Keratinocyte (primary cell): ENCODE data around the gene RNASE12.

Source experiments
- CTCF ChIP-seq, 3 experiments: IDR thresholded peaks in 1 of 3; conservative IDR thresholded peaks in 1 of 3; optimal IDR thresholded peaks in 1 of 3; 2 replicates in 2 of 3; 3 replicates in 1 of 3; pipeline versions ENCODE3 to v1.5.1; 2011; ENCODE audit warnings: low read length in 3 of 3, mild to moderate bottlenecking in 3 of 3, moderate library complexity in 2 of 3, control low read depth in 1 of 3, inconsistent platforms in 1 of 3; ENCODE audit not compliant: insufficient read depth in 2 of 3; ENCODE audit errors: extremely low read depth in 1 of 3
- EZH2 ChIP-seq: IDR thresholded peaks from one replicate; pipeline ENCODE4 v1.6.1; 2012; ENCODE audit warnings: inconsistent platforms, mild to moderate bottlenecking, low read length, moderate library complexity

DNA sequence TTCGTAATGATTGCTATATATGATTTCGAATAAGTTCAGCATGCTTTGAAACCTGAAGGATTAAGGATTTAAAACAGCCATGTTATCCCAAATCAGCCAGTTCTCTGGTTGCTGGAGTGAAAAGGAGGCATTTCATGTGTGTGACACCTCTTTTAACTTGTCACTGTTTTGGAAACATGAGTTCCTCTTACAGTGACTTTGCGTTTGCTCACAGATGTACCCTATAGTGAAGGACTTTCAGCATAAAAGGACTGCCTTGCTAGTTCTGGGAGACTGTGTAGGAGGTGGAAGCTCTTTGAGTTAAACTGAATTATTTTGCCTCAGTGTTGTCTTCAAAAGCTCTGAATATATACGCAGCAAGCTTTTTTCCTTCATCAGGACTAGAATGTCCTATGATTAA, 10.9 kb downstream of the RNASE12 start:
- no peak for TF ChIP-seq CTCF (optimal IDR thresholded peaks at IDR 0.05 in 1 of 3, IDR thresholded peaks at IDR 0.05 in 1 of 3, conservative IDR thresholded peaks at IDR 0.05 in 1 of 3; ENCODE audit: extremely low read depth in 1 of 3, insufficient read depth in 2 of 3, low read length in 3 of 3)
- TF ChIP-seq EZH2, result no peak
